GM10847 (cell line): ENCODE data around the gene OOSP4A.

Source experiments
- POLR2A ChIP-seq: IDR thresholded peaks from 2 replicates; pipeline ENCODE4 v1.6.1; 2011; ENCODE audit not compliant: insufficient read length; ENCODE audit errors: extremely low read depth

The OOSP4A gene

DNA sequence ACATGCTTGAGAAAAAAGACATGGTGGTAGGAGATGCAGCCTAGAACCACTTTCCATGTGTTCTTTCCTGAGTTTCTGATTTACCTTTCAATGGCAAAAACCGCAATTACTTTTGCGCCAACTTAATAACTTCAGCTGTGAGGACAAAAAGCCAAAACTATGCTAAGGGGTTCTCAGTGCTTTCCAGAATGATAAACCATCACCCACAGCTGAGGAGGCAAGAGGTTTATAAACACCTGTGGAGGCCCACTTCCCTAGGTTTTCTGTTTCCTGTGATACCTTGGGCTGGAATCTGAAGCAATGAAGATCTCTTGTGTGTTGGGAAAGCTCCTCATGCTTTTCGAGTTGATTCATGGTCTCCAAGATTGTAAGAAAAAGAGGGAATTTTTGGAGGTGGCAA is at the start of gene OOSP4A:
TSS of gene OOSP4A (plus strand) at position 301 of the 400 bp plus-strand sequence. CDS start at position 301, 0 bp downstream.
- TF ChIP-seq POLR2A, result no peak

- no peak for TF ChIP-seq POLR2A
These were observed 45.4 kb upstream of the OOSP4A start for GRCh38 chr11:59918480-59918879.

GRCh38 chr11:59918987-59919589 is 44.7 kb upstream of the OOSP4A start:
- TF ChIP-seq POLR2A, result no peak

GRCh38 chr11:59923813-59924212 is 40.0 kb upstream of the OOSP4A start:
- TF ChIP-seq POLR2A, result no peak

DNA sequence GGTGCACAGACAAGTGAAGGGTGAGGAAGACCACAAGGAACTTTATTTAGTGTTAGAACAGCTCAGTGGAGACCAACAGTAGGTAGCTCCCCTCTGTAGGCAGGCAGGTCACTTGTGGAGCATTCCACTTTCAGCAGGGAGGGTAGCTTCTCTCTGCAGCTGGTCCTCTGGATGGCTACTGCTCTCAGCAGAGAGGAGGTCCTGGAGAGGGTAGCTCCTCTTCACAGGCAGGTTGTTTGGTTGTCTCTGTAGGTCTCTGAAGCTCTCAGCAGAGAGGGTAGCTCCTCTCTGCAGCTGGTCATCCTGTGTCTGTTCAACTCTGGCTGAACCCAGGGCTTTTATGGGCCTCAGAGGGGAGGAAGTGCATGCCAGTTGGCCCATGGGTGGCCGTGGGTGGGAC is 32.1 kb upstream of the OOSP4A start:
- no peak for TF ChIP-seq POLR2A

DNA sequence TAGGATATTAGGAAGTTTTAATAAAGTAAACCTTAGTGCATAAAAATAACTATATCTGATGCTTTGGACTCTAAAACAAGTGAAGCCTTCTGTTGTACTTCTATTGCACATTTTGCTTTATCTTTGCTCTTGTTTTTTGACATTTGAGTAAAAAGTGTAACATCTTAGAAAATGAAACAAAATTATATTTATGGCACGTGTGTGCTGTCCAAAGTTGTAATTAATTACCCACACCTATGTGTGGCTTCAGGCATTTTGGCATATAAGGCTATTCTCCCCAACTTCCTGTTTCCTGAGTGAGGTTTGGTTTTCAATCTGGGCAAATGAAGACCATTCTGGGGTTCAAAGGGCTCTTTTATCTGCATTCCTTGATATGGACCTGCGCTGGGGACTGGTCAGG is 25.7 kb upstream of the OOSP4A start, which contains the start of gene OOSP1:
TSS of gene OOSP1 (plus strand) at position 301 of the 400 bp plus-strand sequence. CDS start at position 324, 23 bp downstream.
- TF ChIP-seq POLR2A, result no peak

- TF ChIP-seq POLR2A, result no peak
These were observed 25.1 kb upstream of the OOSP4A start for GRCh38 chr11:59938718-59939117.

GRCh38 chr11:59939482-59939881 is 24.4 kb upstream of the OOSP4A start:
- TF ChIP-seq POLR2A, result no peak

DNA sequence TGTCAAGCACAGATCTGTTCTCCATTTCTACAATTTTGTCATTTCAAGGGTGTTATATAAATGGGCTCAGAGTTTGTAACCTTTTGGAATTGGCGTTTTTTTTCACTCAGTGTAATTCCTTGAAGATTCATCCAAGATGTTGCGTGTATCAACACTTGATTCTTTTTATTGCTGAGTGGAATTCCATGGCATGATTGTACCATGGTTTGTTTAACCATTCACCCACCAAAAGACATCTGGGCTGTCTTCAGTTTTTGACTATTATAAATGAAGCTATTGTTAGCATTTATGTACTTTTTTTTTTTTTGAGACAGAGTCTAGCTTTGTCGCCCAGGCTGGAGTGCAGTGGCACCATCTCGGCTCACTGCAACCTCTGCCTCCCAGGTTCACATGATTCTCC is 22.7 kb upstream of the OOSP4A start:
- TF ChIP-seq POLR2A, result no peak

DNA sequence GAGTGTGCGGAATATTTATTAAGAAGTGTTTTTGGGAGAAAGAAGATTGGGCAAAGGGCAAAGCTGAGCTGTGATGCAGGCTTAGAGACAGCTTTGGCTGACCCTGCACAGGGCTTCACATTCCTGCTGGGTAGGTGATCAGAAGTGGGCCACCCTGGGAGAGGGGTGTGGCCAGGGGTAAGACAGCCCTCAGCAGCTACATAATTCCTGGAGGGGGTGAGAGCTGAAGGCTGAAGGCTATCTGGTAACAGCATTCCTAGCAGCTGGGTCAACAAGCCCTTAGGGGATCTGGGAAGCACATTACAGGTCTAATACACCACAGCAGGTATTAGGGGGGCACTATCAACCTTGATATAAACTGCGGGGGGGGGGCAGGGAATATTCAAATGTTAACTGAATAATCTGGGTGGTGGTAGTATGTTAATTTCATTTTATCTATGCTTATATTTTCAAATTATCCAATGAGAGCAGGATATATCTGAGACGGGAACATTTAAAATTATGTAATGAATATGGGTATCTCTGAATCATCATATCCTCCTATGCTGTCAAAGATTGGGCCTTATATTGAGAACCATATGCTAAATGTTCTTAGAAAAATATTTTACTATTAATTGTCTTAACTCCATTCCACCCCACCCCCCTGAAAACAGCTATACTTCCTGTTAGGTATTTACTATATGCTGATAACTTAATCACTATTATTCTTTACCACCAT is 19.7 kb upstream of the OOSP4A start:
- no peak for TF ChIP-seq POLR2A

DNA sequence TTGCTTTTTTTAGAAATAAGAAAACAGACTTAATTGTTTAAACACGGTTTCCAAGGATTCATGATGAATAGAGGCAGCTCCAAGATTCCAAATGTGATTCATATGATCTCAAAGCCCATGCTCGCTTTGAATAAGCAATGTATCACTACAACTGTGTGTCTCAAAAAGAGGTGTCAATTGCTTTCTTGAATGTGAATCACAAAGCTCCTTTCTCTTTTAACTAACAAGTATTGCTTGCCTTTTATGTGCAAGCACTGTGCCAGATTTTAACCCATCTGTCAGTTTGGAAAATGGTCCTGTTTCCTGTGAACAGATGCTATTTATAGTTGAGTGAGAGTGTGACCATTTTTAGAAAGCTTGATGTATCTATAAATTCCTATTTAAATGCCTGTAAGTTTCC is 19.1 kb upstream of the OOSP4A start:
- no peak for TF ChIP-seq POLR2A

- no peak for TF ChIP-seq POLR2A
These were observed 10.2 kb upstream of the OOSP4A start for GRCh38 chr11:59953463-59954218.

- no peak for TF ChIP-seq POLR2A
These were observed 9.5 kb upstream of the OOSP4A start for GRCh38 chr11:59954219-59954847.

DNA sequence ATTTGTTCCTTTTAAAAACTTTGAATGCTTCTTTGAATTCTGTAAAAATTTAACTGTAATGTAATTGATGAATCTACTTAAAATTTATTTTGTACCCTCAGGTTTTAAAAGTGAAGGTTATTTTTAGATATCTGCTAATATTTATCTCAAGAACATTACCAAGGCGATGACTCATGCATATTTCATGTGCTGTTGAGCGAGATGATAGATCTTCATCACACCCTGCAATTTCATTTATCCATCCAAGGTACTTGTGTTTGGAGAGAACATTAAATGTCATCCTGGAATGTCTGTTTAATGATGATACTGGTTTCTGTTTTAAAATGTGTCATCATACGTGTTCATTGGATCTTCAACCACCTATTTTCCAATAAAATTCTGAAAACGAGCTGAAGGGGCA is 6.7 kb upstream of the OOSP4A start:
- no peak for TF ChIP-seq POLR2A
